Measurements from ENCODE around the gene MYF6.

MYF6 gene

DNA sequence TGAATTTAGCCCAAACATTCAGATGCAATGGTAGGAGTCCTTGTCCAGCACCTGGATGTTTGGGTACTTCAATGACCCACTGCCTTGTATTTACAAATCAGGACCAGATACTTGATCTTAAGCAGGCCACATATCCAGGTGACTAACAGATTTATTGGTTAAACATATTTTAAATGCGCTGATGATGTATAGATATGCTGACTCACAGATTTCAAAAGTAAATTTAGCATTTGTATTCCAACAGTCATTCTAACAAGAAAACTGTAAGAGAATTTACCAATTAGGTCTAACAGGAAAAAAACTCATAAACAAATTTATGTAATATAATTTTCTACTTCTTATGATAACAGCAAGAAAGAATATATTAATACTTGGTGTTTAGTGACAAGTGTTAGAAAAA is 29.4 kb upstream of the MYF6 start:
- Histone ChIP-seq H3K27me3 (peaks cover 28% of the 10 kb centered on the region), H3K36me3 (no peaks in the 10 kb centered on the region), H3K9me3 (no peaks in the 10 kb centered on the region), H3K4me1 (no peaks in the 10 kb centered on the region), H3K4me3 (ENCODE audit: low read depth, low read length) (no peak overlapping the region)
- TF ChIP-seq, protein P1, sequence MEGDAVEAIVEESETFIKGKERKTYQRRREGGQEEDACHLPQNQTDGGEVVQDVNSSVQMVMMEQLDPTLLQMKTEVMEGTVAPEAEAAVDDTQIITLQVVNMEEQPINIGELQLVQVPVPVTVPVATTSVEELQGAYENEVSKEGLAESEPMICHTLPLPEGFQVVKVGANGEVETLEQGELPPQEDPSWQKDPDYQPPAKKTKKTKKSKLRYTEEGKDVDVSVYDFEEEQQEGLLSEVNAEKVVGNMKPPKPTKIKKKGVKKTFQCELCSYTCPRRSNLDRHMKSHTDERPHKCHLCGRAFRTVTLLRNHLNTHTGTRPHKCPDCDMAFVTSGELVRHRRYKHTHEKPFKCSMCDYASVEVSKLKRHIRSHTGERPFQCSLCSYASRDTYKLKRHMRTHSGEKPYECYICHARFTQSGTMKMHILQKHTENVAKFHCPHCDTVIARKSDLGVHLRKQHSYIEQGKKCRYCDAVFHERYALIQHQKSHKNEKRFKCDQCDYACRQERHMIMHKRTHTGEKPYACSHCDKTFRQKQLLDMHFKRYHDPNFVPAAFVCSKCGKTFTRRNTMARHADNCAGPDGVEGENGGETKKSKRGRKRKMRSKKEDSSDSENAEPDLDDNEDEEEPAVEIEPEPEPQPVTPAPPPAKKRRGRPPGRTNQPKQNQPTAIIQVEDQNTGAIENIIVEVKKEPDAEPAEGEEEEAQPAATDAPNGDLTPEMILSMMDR (IDR thresholded peaks at IDR 0.05; ENCODE audit: low read depth, low read length) = no peak
- DNase-seq = no peak

- DNase-seq = no peak
- Histone ChIP-seq H3K36me3 (no peaks in the 10 kb centered on the region), H3K4me1 (no peaks in the 10 kb centered on the region), H3K4me3 (ENCODE audit: low read depth, low read length) (no peak overlapping the region), H3K27me3 (peaks cover 28% of the 10 kb centered on the region), H3K9me3 (no peaks in the 10 kb centered on the region)
- TF ChIP-seq, protein P1 (IDR thresholded peaks at IDR 0.05; ENCODE audit: low read depth, low read length) = no peak
Measured at GRCh38 chr12:80679346-80680131, 27.9 kb upstream of the MYF6 start.

GRCh38 chr12:80681287-80681686 is 26.1 kb upstream of the MYF6 start:
- no peaks in the 10 kb centered on the region for H3K36me3 ChIP-seq
- TF ChIP-seq, protein P1 (IDR thresholded peaks at IDR 0.05; ENCODE audit: low read depth, low read length) = no peak
- H3K4me3 ChIP-seq (ENCODE audit: low read depth, low read length) = no peak overlapping the region
- H3K27me3 ChIP-seq = peaks cover 23% of the 10 kb centered on the region
- DNase-seq = no peak
- no peaks in the 10 kb centered on the region for H3K4me1 ChIP-seq
- H3K9me3 ChIP-seq = no peaks in the 10 kb centered on the region

DNA sequence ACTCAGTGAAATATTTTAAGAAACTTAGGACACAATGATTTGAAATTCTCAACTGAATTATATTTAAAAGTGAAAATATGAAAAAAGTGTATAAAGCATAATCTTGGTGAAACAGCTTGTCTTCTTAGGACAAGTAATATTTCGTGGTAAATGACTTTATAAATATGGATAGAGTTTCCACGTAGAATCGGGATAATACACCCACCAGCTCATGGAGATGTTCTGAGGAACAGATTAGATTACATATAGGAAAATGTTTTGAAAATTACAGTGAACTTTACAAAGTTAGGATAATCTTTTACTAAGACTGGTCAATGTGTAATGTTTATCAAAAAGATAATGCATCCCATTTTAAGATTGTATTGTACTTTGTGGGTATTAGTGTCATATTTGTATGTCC is 25.6 kb upstream of the MYF6 start:
- H3K36me3 ChIP-seq = no peaks in the 10 kb centered on the region
- no peaks in the 10 kb centered on the region for H3K4me1 ChIP-seq
- H3K4me3 ChIP-seq (ENCODE audit: low read depth, low read length) = no peak overlapping the region
- TF ChIP-seq, protein P1 (IDR thresholded peaks at IDR 0.05; ENCODE audit: low read depth, low read length) = no peak
- H3K27me3 ChIP-seq = peaks cover 18% of the 10 kb centered on the region
- H3K9me3 ChIP-seq = no peaks in the 10 kb centered on the region
- DNase-seq = no peak

DNA sequence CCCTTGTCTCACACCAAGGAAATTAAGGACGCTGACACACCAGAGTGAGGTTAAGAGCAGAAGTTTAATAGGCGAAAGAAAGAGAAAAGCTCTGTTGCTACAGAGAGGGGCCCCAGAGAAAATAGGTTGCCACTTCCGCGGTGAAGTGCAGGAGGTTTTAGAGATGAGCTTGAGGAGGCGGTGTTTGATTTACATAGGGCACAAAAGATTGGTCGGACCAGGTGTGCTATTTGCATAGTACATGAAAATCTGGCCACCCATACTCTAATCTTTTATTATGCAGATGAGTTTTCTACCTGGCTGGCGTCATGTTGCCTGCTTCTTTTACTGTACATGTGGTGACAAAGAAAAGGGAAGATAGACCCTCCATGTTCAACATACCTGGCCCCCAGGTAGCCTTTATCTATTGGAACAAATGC is 23.3 kb upstream of the MYF6 start:
- Histone ChIP-seq H3K9me3 (no peaks in the 10 kb centered on the region), H3K27me3 (peaks cover 13% of the 10 kb centered on the region), H3K4me3 (ENCODE audit: low read depth, low read length) (no peak overlapping the region), H3K36me3 (no peaks in the 10 kb centered on the region), H3K4me1 (no peaks in the 10 kb centered on the region)
- DNase-seq = no peak
- TF ChIP-seq, protein P1 (IDR thresholded peaks at IDR 0.05; ENCODE audit: low read depth, low read length) = no peak

GRCh38 chr12:80690090-80690489 is 17.3 kb upstream of the MYF6 start:
- TF ChIP-seq, protein P1 (IDR thresholded peaks at IDR 0.05; ENCODE audit: low read depth, low read length) = no peak
- H3K9me3 ChIP-seq = no peaks in the 10 kb centered on the region
- no peak for DNase-seq
- no peaks in the 10 kb centered on the region for H3K4me1 ChIP-seq
- H3K36me3 ChIP-seq = no peaks in the 10 kb centered on the region
- H3K27me3 ChIP-seq = peaks cover 5% of the 10 kb centered on the region; the same call in 1 of the 2 replicates
- H3K4me3 ChIP-seq (ENCODE audit: low read depth, low read length) = no peak overlapping the region
